ENCODE data around the gene AFAP1L2.

DNA sequence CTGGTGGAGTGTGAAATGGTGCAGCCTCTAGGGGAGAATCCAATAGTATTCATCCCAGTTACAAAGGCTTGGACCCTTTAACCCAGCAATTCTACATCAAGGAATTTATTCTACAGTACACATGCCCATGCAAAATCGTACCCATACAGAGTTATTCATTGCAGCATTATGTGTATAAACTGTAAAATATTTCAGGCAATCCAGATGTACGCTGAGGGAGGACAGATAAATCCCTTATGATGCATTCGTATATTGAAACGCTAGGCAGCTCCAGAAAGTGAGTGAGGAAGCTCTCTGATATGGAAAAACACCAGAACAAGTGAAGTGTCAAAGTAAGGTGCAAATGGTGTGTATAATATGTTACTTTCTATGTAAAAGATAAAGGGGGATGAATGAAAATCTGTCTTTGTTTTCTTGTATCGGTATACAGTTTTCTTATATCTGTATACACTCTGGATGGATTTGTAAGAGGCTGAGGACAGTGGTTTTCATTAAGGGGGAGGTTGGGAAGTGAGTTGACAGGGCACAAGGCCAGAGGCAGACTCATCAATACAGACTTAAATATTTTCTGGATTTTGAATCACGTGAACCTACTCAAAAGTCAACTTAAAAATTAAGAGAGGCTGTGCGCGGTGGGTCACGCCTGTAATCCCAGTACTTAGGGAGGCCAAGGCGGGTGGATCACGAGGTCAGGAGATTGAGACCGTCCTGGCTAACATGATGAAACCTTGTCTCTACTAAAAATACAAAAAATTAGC, 148.1 kb downstream of the AFAP1L2 start:
- TF ChIP-seq, protein P1, sequence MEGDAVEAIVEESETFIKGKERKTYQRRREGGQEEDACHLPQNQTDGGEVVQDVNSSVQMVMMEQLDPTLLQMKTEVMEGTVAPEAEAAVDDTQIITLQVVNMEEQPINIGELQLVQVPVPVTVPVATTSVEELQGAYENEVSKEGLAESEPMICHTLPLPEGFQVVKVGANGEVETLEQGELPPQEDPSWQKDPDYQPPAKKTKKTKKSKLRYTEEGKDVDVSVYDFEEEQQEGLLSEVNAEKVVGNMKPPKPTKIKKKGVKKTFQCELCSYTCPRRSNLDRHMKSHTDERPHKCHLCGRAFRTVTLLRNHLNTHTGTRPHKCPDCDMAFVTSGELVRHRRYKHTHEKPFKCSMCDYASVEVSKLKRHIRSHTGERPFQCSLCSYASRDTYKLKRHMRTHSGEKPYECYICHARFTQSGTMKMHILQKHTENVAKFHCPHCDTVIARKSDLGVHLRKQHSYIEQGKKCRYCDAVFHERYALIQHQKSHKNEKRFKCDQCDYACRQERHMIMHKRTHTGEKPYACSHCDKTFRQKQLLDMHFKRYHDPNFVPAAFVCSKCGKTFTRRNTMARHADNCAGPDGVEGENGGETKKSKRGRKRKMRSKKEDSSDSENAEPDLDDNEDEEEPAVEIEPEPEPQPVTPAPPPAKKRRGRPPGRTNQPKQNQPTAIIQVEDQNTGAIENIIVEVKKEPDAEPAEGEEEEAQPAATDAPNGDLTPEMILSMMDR (IDR thresholded peaks at IDR 0.05), result no peak
- TF ChIP-seq EZH2 (IDR thresholded peaks at IDR 0.05; ENCODE audit: borderline replicate concordance, insufficient read depth, low read depth, low read length, poor library complexity, severe bottlenecking), result no peak
